Measurements from ENCODE around the gene LAMA2. TPM values are rescaled to one million over a fixed set of nuclear protein-coding genes. Genes with fewer than 3 reads are reported as not detected.

Gene LAMA2
- total RNA-seq, 1 experiment from 2014 or later: 4.2 TPM

GRCh38 chr6:129306826-129307225, 423.9 kb downstream of the LAMA2 start:
- no peak overlapping the region for H3K4me3 Mint-ChIP-seq
- H3K4me1 Mint-ChIP-seq: peaks cover 6 to 8% of the 10 kb centered on the region in 2 experiments
- Histone ChIP-seq H4K8ac (replicated peaks; ENCODE audit: insufficient read length, low read depth, low read length) (no peak overlapping the region), H3K79me2 (ENCODE audit: insufficient read depth, low read length) (no peaks in the 10 kb centered on the region), H2BK20ac (ENCODE audit: low read depth, low read length, poor library complexity, severe bottlenecking) (no peak overlapping the region), H2BK15ac (ENCODE audit: low read depth, low read length) (no peak overlapping the region), H3K18ac (ENCODE audit: insufficient read length, low read depth, low read length) (no peak overlapping the region), H3K27ac (ENCODE audit: insufficient read length, low read depth, low read length) (no peak overlapping the region), H3K9me3 (ENCODE audit: control insufficient read depth, low read depth, low read length) (no peaks in the 10 kb centered on the region), H4K5ac (ENCODE audit: insufficient read length, low read depth, low read length) (no peak overlapping the region), H3K4ac (ENCODE audit: low read depth, low read length) (no peak overlapping the region), H3K56ac (ENCODE audit: insufficient read length, low read depth, low read length) (no peak overlapping the region), H3K14ac (ENCODE audit: insufficient read depth, low read length) (no peak overlapping the region), H2AK5ac (ENCODE audit: insufficient read length, low read length) (no peak overlapping the region), H2AFZ (ENCODE audit: low read length) (no peak overlapping the region), H4K91ac (ENCODE audit: insufficient read length, low read depth, low read length) (no peak overlapping the region), H3K4me1 (ENCODE audit: insufficient read depth, low read length) (no peaks in the 10 kb centered on the region), H3K23ac (ENCODE audit: insufficient read length, low read depth, low read length) (no peak overlapping the region), H3K9ac (ENCODE audit: extremely low read depth, insufficient read length, low read length) (no peak overlapping the region), H3K23me2 (ENCODE audit: insufficient read length, low read depth, low read length, poor library complexity, severe bottlenecking) (no peaks in the 10 kb centered on the region), H3K79me1 (ENCODE audit: insufficient read depth, low read depth, low read length, poor library complexity, severe bottlenecking) (no peaks in the 10 kb centered on the region), H3T11ph (ENCODE audit: low read length) (no peak overlapping the region), H3K4me2 (ENCODE audit: insufficient read depth, insufficient read length, low read length) (no peak overlapping the region), H3K27me3 (ENCODE audit: insufficient read depth, low read length) (no peaks in the 10 kb centered on the region), H2BK12ac (ENCODE audit: insufficient read length, low read depth, low read length) (no peak overlapping the region), H4K20me1 (ENCODE audit: control insufficient read depth, insufficient read depth, insufficient read length) (no peaks in the 10 kb centered on the region), H2BK120ac (ENCODE audit: low read depth, low read length, poor library complexity, severe bottlenecking) (no peak overlapping the region), H2BK5ac (ENCODE audit: insufficient read length, low read length) (no peak overlapping the region)
- TF ChIP-seq CTCF (conservative IDR thresholded peaks at IDR 0.05): no peak
- no CpG with 5 or more reads among the region's 1 CpG for WGBS (ENCODE audit: extremely low coverage, insufficient read length, low lambda C conversion rate)
- H3K27me3 Mint-ChIP-seq (ENCODE audit: low read depth): no peaks in the 10 kb centered on the region
- no peak for DNase-seq
- no peak overlapping the region for H3K27ac Mint-ChIP-seq
- peaks cover 0 to 3% of the 10 kb centered on the region in 2 experiments; a peak in 2 of 5 replicates for H3K9me3 Mint-ChIP-seq
- H3K36me3 Mint-ChIP-seq (ENCODE audit: insufficient read depth in 1 of 3, low read depth in 3 of 3): peaks cover 0 to 14% (median 6%) of the 10 kb centered on the region in 3 experiments; a peak in 6 of 7 replicates
